ENCODE results near the gene DPH5.

Gene DPH5

GRCh38 chr1:101017448-101017847 lies 8.1 kb downstream of the DPH5 start:
- Histone ChIP-seq H3K9ac (ENCODE audit: low read depth, low read length, poor library complexity, severe bottlenecking) (no peak overlapping the region), H3K9me3 (ENCODE audit: insufficient read depth, low read depth, low read length) (no peaks in the 10 kb centered on the region)
- TF ChIP-seq EZH2phosphoT487 (IDR thresholded peaks at IDR 0.05; ENCODE audit: borderline replicate concordance) (no peak), CTCF (conservative IDR thresholded peaks at IDR 0.05; ENCODE audit: low read length) (no peak)

GRCh38 chr1:101013776-101014175 lies 11.8 kb downstream of the DPH5 start:
- Histone ChIP-seq H3K36me3 (ENCODE audit: insufficient read depth, low read length) (no peaks in the 10 kb centered on the region), H3K4me1 (ENCODE audit: insufficient read depth, low read length, poor library complexity, severe bottlenecking) (no peaks in the 10 kb centered on the region), H3K4me2 (ENCODE audit: low read depth, low read length, poor library complexity, severe bottlenecking) (no peak overlapping the region), H3K4me3 (ENCODE audit: low read length, poor library complexity, severe bottlenecking) (no peak overlapping the region), H2AFZ (ENCODE audit: low read length) (no peak overlapping the region), H3K9me3 (ENCODE audit: insufficient read depth, low read depth, low read length) (no peaks in the 10 kb centered on the region), H4K20me1 (ENCODE audit: insufficient read depth, low read length, poor library complexity, severe bottlenecking) (no peaks in the 10 kb centered on the region), H3K9ac (ENCODE audit: low read depth, low read length, poor library complexity, severe bottlenecking) (no peak overlapping the region), H3F3A (ENCODE audit: low read depth) (no peaks in the 10 kb centered on the region), H3K79me2 (ENCODE audit: insufficient read depth, low read length) (no peaks in the 10 kb centered on the region), H3K9me2 (replicated peaks; ENCODE audit: low read depth, low read length) (no peaks in the 10 kb centered on the region), H3K27me3 (ENCODE audit: insufficient read depth, low read length, poor library complexity, severe bottlenecking) (no peaks in the 10 kb centered on the region)
- no peak for TF ChIP-seq CTCF (conservative IDR thresholded peaks at IDR 0.05; ENCODE audit: low read length)
- no peak for TF ChIP-seq EZH2phosphoT487 (IDR thresholded peaks at IDR 0.05; ENCODE audit: borderline replicate concordance)

More at GRCh38 chr1:101017448-101017847, 8.1 kb downstream of the DPH5 start:
- no peaks in the 10 kb centered on the region for H3F3A ChIP-seq (ENCODE audit: low read depth)
- no peak overlapping the region for H3K4me2 ChIP-seq (ENCODE audit: low read depth, low read length, poor library complexity, severe bottlenecking)
- no peaks in the 10 kb centered on the region for H3K79me2 ChIP-seq (ENCODE audit: insufficient read depth, low read length)
- H3K9me2 ChIP-seq (replicated peaks; ENCODE audit: low read depth, low read length): no peaks in the 10 kb centered on the region
- no peaks in the 10 kb centered on the region for H3K36me3 ChIP-seq (ENCODE audit: insufficient read depth, low read length)
- no peak overlapping the region for H2AFZ ChIP-seq (ENCODE audit: low read length)
- H3K4me3 ChIP-seq (ENCODE audit: low read length, poor library complexity, severe bottlenecking): no peak overlapping the region
- H4K20me1 ChIP-seq (ENCODE audit: insufficient read depth, low read length, poor library complexity, severe bottlenecking): no peaks in the 10 kb centered on the region
- peaks cover 8% of the 10 kb centered on the region for H3K4me1 ChIP-seq (ENCODE audit: insufficient read depth, low read length, poor library complexity, severe bottlenecking)
- H3K27me3 ChIP-seq (ENCODE audit: insufficient read depth, low read length, poor library complexity, severe bottlenecking): no peaks in the 10 kb centered on the region

DNA sequence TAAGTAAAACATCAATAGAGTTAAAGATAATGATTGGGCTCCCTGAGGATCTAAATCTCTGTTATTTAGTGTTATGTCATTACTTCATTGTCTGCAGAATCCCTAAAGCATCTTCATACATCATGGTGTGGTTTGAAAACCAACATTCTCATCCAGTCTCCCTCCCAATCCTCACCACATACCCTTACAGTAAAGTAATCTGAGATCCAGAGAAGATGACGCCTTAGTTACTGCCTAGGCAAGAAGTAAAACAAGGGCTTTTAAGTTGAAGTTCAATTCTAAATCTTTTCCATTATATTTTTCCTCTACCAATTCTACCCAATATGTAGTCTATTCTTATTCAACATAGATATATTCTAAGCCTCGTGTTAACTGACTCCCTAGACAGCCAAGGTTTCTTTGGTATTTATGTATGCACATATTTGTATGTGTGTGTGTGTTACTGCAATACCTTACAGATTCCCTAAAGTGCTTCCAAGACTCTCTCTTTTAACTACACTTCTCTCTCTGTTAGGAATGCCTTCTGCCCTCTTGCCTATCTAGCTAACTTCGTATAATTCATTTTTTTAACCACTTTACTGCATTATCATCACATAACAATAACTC lies 17.3 kb downstream of the DPH5 start:
- Histone ChIP-seq H3K4me3 (ENCODE audit: low read length, poor library complexity, severe bottlenecking) (no peak overlapping the region), H3K4me2 (ENCODE audit: low read depth, low read length, poor library complexity, severe bottlenecking) (no peak overlapping the region), H4K20me1 (ENCODE audit: insufficient read depth, low read length, poor library complexity, severe bottlenecking) (no peaks in the 10 kb centered on the region), H3F3A (ENCODE audit: low read depth) (no peaks in the 10 kb centered on the region), H2AFZ (ENCODE audit: low read length) (no peak overlapping the region), H3K27me3 (ENCODE audit: insufficient read depth, low read length, poor library complexity, severe bottlenecking) (no peaks in the 10 kb centered on the region), H3K36me3 (ENCODE audit: insufficient read depth, low read length) (no peaks in the 10 kb centered on the region), H3K4me1 (ENCODE audit: insufficient read depth, low read length, poor library complexity, severe bottlenecking) (peaks cover 6% of the 10 kb centered on the region), H3K9me2 (replicated peaks; ENCODE audit: low read depth, low read length) (no peaks in the 10 kb centered on the region), H3K9me3 (ENCODE audit: insufficient read depth, low read depth, low read length) (no peaks in the 10 kb centered on the region), H3K79me2 (ENCODE audit: insufficient read depth, low read length) (no peaks in the 10 kb centered on the region), H3K9ac (ENCODE audit: low read depth, low read length, poor library complexity, severe bottlenecking) (no peak overlapping the region)
- TF ChIP-seq CTCF (conservative IDR thresholded peaks at IDR 0.05; ENCODE audit: low read length): no peak
- TF ChIP-seq EZH2phosphoT487 (IDR thresholded peaks at IDR 0.05; ENCODE audit: borderline replicate concordance): no peak
